Epithelial cell of esophagus (primary cell): ENCODE data around the gene SCFD2.

Experiments used
- DNase-seq: peaks from one replicate; pipeline ENCODE4 v3.0.0; 2010; ENCODE audit warnings: low read depth
- H3K4me3 ChIP-seq: 2 replicates; pipeline ENCODE4 v1.5.1; 2011; ENCODE audit warnings: mild to moderate bottlenecking, low read length, control low read depth
- TF ChIP-seq, protein P1 (sequence below): IDR thresholded peaks from 2 replicates; pipeline ENCODE4 v1.5.1; 2011; ENCODE audit warnings: low read depth, mild to moderate bottlenecking, low read length, control low read depth, inconsistent platforms; ENCODE audit not compliant: insufficient read depth; ENCODE audit errors: missing control alignments

Gene SCFD2

GRCh38 chr4:52964011-52964410 is 401.9 kb downstream of the SCFD2 start:
- H3K4me3 ChIP-seq: no peak overlapping the region
- DNase-seq: no peak
- TF ChIP-seq, protein P1, sequence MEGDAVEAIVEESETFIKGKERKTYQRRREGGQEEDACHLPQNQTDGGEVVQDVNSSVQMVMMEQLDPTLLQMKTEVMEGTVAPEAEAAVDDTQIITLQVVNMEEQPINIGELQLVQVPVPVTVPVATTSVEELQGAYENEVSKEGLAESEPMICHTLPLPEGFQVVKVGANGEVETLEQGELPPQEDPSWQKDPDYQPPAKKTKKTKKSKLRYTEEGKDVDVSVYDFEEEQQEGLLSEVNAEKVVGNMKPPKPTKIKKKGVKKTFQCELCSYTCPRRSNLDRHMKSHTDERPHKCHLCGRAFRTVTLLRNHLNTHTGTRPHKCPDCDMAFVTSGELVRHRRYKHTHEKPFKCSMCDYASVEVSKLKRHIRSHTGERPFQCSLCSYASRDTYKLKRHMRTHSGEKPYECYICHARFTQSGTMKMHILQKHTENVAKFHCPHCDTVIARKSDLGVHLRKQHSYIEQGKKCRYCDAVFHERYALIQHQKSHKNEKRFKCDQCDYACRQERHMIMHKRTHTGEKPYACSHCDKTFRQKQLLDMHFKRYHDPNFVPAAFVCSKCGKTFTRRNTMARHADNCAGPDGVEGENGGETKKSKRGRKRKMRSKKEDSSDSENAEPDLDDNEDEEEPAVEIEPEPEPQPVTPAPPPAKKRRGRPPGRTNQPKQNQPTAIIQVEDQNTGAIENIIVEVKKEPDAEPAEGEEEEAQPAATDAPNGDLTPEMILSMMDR: no peak

DNA sequence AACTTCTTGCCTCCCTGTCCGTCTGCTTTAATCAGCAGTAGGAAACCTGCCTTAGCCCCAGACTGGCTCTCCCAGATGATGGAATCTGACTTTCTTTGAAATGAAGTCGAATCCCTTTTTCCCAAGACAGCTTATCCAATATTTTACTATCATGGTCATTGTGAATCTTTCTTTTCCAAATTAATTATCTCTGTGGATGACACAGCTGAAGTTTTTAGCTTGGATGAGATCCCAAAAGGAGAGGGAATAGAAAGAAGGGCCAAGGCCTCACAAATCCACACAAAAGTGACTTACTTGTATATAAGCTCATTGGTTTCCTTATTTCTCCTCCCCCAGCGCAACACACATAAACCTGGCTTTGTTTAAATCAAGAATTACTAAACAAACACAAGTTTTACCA is 403.1 kb downstream of the SCFD2 start:
- no peak overlapping the region for H3K4me3 ChIP-seq
- TF ChIP-seq, protein P1: no peak
- DNase-seq: no peak

GRCh38 chr4:52961666-52962412 is 404.0 kb downstream of the SCFD2 start:
- no peak for DNase-seq
- TF ChIP-seq, protein P1: no peak

DNA sequence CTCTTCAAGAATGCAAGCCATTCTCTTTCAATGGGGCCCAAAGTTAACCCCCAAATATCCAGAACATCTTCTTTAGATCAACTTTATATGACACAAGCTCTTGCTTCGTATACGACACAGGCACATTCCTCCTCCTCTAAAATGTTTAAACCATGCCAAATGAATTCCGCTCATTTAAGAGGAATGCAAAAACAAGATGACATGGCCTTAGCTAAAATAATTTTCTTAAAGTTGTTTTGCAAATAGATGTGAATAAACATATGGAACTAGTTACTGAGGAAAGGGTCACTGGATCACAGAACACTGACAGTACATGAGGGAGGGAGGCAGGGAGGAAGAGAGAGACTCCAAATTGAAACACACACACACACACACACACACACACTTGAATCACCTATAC is 406.3 kb downstream of the SCFD2 start:
- DNase-seq: no peak
- TF ChIP-seq, protein P1: no peak
- no peak overlapping the region for H3K4me3 ChIP-seq

More at GRCh38 chr4:52961666-52962412, 404.0 kb downstream of the SCFD2 start:
- H3K4me3 ChIP-seq: no peak overlapping the region

- H3K4me3 ChIP-seq: no peak overlapping the region
- no peak for DNase-seq
- TF ChIP-seq, protein P1: no peak
Observed at GRCh38 chr4:52957835-52958631, 407.8 kb downstream of the SCFD2 start.

DNA sequence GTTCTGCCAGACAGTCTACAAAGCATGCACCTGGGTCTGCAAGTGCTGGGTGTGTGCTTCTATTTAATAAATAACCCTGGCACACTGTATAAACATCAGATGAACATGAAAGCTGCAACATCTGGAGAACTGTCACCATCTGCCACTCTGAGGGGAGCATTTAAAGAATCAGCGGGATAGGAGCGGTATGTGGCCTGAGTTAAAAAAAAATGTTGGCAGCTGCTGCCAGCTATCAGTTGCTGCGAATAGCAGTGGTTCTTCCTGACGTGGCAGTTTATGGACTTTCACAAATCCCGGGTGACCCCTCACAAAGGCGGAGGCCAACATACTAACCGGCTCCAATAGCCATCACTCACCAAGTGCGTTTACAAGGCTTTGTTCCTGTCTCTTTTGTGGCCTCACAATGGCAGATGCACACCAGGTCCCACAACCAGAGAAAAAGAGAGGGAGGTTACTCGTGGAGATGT is 408.6 kb downstream of the SCFD2 start:
- TF ChIP-seq, protein P1: no peak
- no peak for DNase-seq
- no peak overlapping the region for H3K4me3 ChIP-seq
